IMR-90 (cell line): ENCODE results near the gene ITCH.

Source experiments
- POLR2A ChIP-seq: IDR thresholded peaks from 2 replicates; pipeline ENCODE4 v1.6.1; 2012; ENCODE audit warnings: mild to moderate bottlenecking, low read depth, low read length
- TF ChIP-seq, protein P1 (sequence below): conservative IDR thresholded peaks from 2 replicates; pipeline ENCODE4 v1.5.1; 2012; ENCODE audit warnings: mild to moderate bottlenecking, low read depth, low read length, improper control_type of control experiment

DNA sequence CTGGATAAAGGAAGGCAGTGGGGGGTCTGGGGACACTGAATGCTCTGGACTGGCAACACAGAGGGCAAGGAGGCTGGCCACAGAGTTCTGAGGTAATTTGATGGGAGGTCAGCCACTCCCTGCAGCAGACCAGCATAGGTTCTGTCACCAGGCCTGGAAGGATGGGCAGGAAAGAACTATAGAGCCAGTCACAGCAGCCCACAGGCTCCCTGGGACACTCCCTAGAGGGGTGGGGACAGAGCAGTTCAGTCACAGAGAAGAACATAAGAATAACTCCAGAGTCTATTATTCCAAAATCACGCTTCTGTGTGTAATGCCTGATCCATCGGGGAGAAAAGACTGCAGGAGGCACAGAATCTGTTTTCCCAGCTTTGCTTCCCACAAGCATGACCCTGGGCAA lies 172.8 kb downstream of the ITCH start:
- TF ChIP-seq, protein P1, sequence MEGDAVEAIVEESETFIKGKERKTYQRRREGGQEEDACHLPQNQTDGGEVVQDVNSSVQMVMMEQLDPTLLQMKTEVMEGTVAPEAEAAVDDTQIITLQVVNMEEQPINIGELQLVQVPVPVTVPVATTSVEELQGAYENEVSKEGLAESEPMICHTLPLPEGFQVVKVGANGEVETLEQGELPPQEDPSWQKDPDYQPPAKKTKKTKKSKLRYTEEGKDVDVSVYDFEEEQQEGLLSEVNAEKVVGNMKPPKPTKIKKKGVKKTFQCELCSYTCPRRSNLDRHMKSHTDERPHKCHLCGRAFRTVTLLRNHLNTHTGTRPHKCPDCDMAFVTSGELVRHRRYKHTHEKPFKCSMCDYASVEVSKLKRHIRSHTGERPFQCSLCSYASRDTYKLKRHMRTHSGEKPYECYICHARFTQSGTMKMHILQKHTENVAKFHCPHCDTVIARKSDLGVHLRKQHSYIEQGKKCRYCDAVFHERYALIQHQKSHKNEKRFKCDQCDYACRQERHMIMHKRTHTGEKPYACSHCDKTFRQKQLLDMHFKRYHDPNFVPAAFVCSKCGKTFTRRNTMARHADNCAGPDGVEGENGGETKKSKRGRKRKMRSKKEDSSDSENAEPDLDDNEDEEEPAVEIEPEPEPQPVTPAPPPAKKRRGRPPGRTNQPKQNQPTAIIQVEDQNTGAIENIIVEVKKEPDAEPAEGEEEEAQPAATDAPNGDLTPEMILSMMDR: no peak
- no peak for TF ChIP-seq POLR2A
